HTERT RPE-1 (cell line): ENCODE measurements around the gene B3GNT3.
"Not testable (repeated sequence)": the region's sequence is repeated elsewhere in the genome, so short reads cannot be mapped to it uniquely, and the experiment has no call there.

Experiments used
- in situ Hi-C: fragments of 300-500 bp; cut with MboI; formaldehyde crosslinking; loops from 4 replicates; pipeline ENCODE4 v1.14.3; 2020; ENCODE audit warnings: low sequenced_read_pairs

Gene B3GNT3

GRCh38 chr19:17796013-17796837 is 1.3 kb downstream of the B3GNT3 start:
- in situ Hi-C loops, result no loop called here

GRCh38 chr19:17796838-17797423 is 2.0 kb downstream of the B3GNT3 start:
- in situ Hi-C loops, result no loop called here

- in situ Hi-C loops, result no loop called here
Observed at GRCh38 chr19:17797424-17798201, 2.7 kb downstream of the B3GNT3 start.

DNA sequence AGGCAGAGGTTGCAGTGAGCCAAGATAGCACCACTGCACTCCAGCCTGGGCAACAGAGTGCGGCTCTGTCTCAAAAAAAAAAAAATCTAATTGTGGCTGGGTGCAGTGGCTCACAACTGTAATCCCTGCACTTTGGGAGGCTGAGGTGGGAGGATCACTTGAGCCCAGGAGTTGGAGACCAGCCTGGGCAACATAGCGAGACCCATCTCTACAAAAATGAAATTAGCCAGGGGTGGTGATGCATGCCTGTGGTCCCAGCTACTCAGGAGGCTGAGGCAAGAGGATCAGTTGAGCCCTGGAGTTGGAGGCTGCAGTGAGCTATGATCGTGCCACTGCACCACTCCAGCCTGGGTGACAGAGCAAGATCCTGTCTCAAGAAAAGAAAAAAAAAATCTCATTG is 3.7 kb downstream of the B3GNT3 start:
- in situ Hi-C loops, result not testable (repeated sequence)

DNA sequence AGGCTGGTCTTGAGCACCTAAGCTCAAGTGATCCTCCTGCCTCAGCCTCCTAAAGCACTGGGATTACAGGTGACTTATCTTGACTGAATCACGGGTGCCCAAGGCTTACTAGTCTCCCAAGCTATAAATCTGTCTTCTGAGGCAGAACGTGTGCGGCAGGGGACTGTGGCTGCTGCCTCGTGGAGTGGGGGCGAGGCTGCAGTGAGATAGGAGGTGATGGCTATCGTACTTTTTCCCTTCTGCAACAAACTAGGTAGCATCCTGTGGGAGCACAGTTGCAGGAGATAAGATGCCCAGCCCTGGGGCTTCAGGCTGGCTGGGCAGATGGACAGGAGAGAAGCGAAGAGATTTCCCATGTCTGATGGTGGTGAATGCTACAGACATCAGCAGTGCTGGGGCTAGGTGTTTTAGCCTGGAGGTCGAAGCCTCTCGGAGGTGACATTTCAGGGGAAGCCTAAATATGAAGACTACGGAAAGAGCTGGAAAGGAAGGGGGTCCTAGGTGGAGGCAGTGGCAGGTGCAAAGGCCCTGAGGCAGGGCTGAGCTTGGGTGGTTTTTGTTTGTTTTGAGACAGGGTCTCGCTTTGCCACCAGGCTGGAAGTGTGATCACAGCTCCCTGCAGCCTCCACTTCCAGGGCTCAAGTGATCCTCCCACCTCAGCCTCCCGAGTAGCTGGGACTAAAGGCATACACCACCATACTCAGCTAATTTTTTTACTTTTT is 7.4 kb downstream of the B3GNT3 start:
- in situ Hi-C loops, result no loop called here

DNA sequence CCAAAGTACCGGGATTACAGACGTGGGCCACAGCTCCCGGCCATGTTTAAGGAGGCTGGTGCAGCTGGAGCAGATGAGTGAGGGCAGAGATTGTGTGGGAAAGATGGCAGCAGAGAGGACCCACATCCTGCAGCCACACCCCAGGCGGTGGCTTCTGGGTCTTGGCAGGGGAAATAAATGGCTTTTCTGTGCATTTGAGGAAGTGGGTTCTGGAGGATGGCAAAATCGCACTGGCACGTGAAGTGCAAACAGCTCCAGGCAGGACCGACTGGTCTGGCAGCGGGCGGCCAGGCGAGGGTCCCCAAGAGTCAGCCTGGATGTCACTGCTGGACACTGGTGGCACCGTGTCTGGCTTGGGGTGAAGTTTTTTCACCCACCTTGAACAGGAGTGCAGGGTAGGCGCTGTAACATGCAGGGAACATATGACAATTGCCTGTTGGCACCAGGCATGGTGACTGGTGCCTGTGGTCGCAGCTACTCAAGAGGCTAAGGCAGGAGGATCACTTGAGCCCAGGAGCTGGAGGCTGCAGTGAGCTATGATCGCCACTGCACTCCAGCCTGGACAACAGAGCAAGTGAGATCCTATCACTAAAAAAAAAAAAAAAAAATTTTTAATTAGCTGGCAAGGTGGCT is 8.4 kb downstream of the B3GNT3 start:
- in situ Hi-C loops, result no loop called here

DNA sequence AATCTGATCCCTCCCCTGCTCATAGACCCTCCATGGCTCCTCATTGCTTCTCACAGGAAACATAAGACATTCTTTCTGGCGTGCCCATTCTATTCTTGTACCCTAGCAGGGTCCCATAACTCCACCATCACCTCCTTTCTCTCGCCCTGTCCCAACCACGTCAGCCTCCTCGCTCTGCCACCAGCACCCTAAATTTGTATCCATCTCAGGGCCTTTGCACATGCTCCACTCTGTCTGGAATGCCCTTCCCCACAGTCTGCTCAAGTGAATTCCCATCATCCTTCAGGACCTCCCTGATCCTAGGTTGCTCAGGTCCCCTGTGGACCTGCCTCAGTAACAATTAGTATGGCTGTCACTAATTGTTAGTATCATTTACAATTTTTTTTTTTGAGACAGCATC is 10.5 kb downstream of the B3GNT3 start:
- in situ Hi-C loops, result no loop called here

- in situ Hi-C loops, result no loop called here
Observed at GRCh38 chr19:17806945-17807344, 12.0 kb downstream of the B3GNT3 start.

- in situ Hi-C loops, result no loop called here
Observed at GRCh38 chr19:17807731-17808316, 12.9 kb downstream of the B3GNT3 start.

- in situ Hi-C loops, result no loop called here
Observed at GRCh38 chr19:17811103-17811502, 16.2 kb downstream of the B3GNT3 start.

DNA sequence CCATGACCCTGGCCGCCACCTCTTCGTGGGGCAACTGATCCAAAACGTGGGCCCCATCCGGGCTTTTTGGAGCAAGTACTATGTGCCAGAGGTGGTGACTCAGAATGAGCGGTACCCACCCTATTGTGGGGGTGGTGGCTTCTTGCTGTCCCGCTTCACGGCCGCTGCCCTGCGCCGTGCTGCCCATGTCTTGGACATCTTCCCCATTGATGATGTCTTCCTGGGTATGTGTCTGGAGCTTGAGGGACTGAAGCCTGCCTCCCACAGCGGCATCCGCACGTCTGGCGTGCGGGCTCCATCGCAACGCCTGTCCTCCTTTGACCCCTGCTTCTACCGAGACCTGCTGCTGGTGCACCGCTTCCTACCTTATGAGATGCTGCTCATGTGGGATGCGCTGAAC is 16.7 kb downstream of the B3GNT3 start:
- in situ Hi-C loops, result no loop called here

GRCh38 chr19:17812099-17812498 is 17.2 kb downstream of the B3GNT3 start:
- in situ Hi-C loops, result no loop called here

GRCh38 chr19:17817668-17818363 is 22.9 kb downstream of the B3GNT3 start:
- in situ Hi-C loops, result no loop called here

- in situ Hi-C loops, result no loop called here
Observed at GRCh38 chr19:17821190-17821589, 26.3 kb downstream of the B3GNT3 start, which contains the start of gene INSL3. Gene INSL3, minus strand, starts transcription at chr19:17821519. Its CDS starts 13 bp downstream, at chr19:17821506.

DNA sequence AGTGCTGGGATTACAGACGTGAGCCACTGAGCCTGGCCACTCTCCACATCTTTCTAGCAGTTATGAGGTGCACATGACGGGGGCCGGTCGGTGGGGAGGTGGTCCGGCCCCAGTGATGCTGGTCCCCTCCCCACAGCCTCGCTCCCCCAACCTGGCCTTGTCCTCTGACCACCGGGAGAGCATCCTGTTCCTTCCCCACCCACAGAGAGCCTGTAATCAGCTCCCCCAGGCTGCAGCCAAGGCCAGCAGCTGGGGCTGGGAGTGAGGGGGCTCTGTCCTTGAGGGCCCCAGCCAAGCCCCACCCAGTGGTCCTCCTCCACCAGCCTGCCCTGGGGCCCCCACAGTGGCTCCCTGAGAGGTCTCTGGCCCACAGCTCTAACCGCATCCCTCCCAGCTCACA is 29.4 kb downstream of the B3GNT3 start:
- in situ Hi-C loops, result no loop called here

- in situ Hi-C loops, result no loop called here
Observed at GRCh38 chr19:17826508-17827056, 31.6 kb downstream of the B3GNT3 start.

- in situ Hi-C loops, result no loop called here
Observed at GRCh38 chr19:17829855-17830566, 35.1 kb downstream of the B3GNT3 start.

- in situ Hi-C loops, result no loop called here
Observed at GRCh38 chr19:17830567-17831418, 35.9 kb downstream of the B3GNT3 start.
